K562 (cell line): Measurements from ENCODE around the gene HMX1. TPM values are rescaled to one million over a fixed set of nuclear protein-coding genes. Genes with fewer than 3 reads are reported as not detected.

Source experiments
- ARID1B ChIP-seq: fragments of 450-650 bp; IDR thresholded peaks from 2 replicates; pipeline ENCODE4 v1.6.1; 2016; ENCODE audit warnings: antibody characterized with exemption, mild to moderate bottlenecking, inconsistent platforms
- ELF1 ChIP-seq: fragments of 200-800 bp; sonication (Bioruptor generic); IDR thresholded peaks from 2 replicates; pipeline ENCODE4 v1.6.1; 2016; ENCODE audit warnings: missing genetic modification characterization, missing compliant biosample characterization
- IFI16 ChIP-seq: fragments of 250-450 bp; sonication (Bioruptor Pico); IDR thresholded peaks from 2 replicates; pipeline ENCODE4 v2.1.2; 2022; ENCODE audit warnings: mild to moderate bottlenecking, inconsistent platforms
- KDM4B ChIP-seq, 2 experiments: fragments of 450-650 bp in 1 of 2; sonication (generic) in 1 of 2; IDR thresholded peaks; 2 replicates each; pipeline ENCODE4 v1.6.1; 2016 to 2017; ENCODE audit warnings: borderline replicate concordance in 2 of 2, antibody characterized with exemption in 1 of 2, low read depth in 1 of 2, mild to moderate bottlenecking in 1 of 2
- MAFK ChIP-seq: IDR thresholded peaks from 2 replicates; pipeline ENCODE4 v1.6.1; 2011; ENCODE audit warnings: low read length, improper control_type of control experiment
- MCM3 ChIP-seq: fragments of 450-650 bp; IDR thresholded peaks from 2 replicates; pipeline ENCODE4 v1.6.1; 2016
- MXI1 ChIP-seq: IDR thresholded peaks from 2 replicates; pipeline ENCODE4 v1.6.1; 2011; ENCODE audit warnings: low read depth, mild to moderate bottlenecking, improper control_type of control experiment, low read length
- SIRT6 ChIP-seq: IDR thresholded peaks from one replicate; pipeline ENCODE4 v1.6.1; 2012; ENCODE audit warnings: low read depth, mild to moderate bottlenecking, control low read depth, inconsistent platforms, low read length, moderate library complexity
- TCF7 ChIP-seq: sonication (generic); IDR thresholded peaks from 2 replicates; pipeline ENCODE4 v1.6.1; 2016; ENCODE audit warnings: antibody characterized with exemption, borderline replicate concordance
- TOE1 ChIP-seq, 2 experiments: fragments of 450-650 bp in 1 of 2; sonication (generic) in 1 of 2; formaldehyde crosslinking in 1 of 2; IDR thresholded peaks; 2 replicates each; pipeline versions ENCODE4 v1.7.1 to v1.8.0; 2016 to 2022; ENCODE audit warnings: borderline replicate concordance in 2 of 2, mild to moderate bottlenecking in 2 of 2, antibody characterized with exemption in 1 of 2, inconsistent platforms in 1 of 2, low read depth in 1 of 2, missing genetic modification reagents in 1 of 2, moderate library complexity in 1 of 2
- YY1 ChIP-seq, 3 experiments: IDR thresholded peaks; 2 replicates each; pipeline ENCODE4 v1.6.1; 2011; ENCODE audit warnings: low read length in 2 of 3, mild to moderate bottlenecking in 2 of 3, moderate library complexity in 2 of 3, borderline replicate concordance in 1 of 3, control low read depth in 1 of 3, low read depth in 1 of 3; ENCODE audit not compliant: insufficient read depth in 3 of 3, insufficient replicate concordance in 2 of 3, control insufficient read depth in 1 of 3, insufficient read length in 1 of 3; ENCODE audit errors: extremely low read depth in 1 of 3
- ZBTB12 ChIP-seq: fragments of 250-450 bp; sonication (Bioruptor Pico); IDR thresholded peaks from 2 replicates; pipeline ENCODE4 v1.4.0; 2020
- ZBTB43 ChIP-seq: sonication (generic); formaldehyde crosslinking; IDR thresholded peaks from 2 replicates; pipeline ENCODE4 v1.8.0; 2023; ENCODE audit warnings: mild to moderate bottlenecking, missing genetic modification reagents
- ZNF217 ChIP-seq: sonication (generic); formaldehyde crosslinking; IDR thresholded peaks from 2 replicates; pipeline ENCODE4 v1.8.0; 2022; ENCODE audit warnings: mild to moderate bottlenecking, missing genetic modification reagents
- ZNF764 ChIP-seq: fragments of 250-450 bp; sonication (Bioruptor Pico); IDR thresholded peaks from 2 replicates; pipeline ENCODE4 v1.4.0; 2020; ENCODE audit warnings: low read depth, mild to moderate bottlenecking, moderate library complexity
- polyA plus RNA-seq, 8 experiments: library from polyadenylated mRNA; depleted of rRNA in 4 of 8; stranded (reverse) in 5 of 8; unstranded in 3 of 8; fragments of >200 nt; fragmentation: Nextera tagmentation in 2 of 8; fragmentation: Illumina TruSeq in 1 of 8; extraction: Ambion mirVana in 2 of 8; extraction: Trizol in 1 of 8; gene quantifications; 2 replicates each; pipeline versions ENCODE4 v1.2.1 to v1.2.3, GENCODE V29; 2011 to 2014; ENCODE audit warnings: inconsistent platforms in 1 of 8, missing spikeins in 1 of 8
- total RNA-seq, 7 experiments: library from RNA; depleted of rRNA in 6 of 7; stranded (reverse); fragments of >200 nt in 6 of 7; fragmentation: Illumina TruSeq in 2 of 7; extraction: Trizol in 2 of 7; gene quantifications; 2 replicates each; pipeline versions ENCODE4 v1.2.1 to v1.2.3, GENCODE V29; 2011 to 2021; ENCODE audit warnings: low replicate concordance in 1 of 7

The HMX1 gene
- total and polyA plus RNA-seq, 9 of the 15 experiments (the other 6 are each of a cell fraction or from before 2014, with no cell fraction given): not detected

DNA sequence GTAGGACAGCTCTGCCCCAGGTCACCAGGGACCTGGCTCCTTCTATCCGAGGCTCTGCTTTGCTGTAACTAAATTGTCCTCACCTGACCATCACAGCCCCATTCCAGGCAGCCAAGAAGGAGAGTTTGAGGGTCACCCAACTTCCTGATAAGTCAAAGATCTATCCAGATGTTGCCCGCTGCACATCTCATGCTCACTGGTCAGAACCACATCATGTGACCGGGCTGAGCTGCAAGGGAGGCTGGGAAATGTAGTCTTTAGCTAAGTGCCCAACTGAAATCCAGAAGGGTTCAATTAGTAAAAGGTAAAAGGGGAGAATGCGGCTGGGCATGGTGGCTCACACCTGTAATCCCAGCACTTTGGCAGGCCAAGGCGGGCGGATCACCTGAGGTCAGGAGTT is 18.4 kb downstream of the HMX1 start (continued):
- TF ChIP-seq ARID1B (no peak), ELF1 (tag) (no peak), TOE1 (IDR thresholded peaks at IDR 0.05; ENCODE audit: borderline replicate concordance) (peak; percentile 64; the same call in 1 of the 2 replicates), TOE1 (CRISPR knock-in tag; IDR thresholded peaks at IDR 0.05; ENCODE audit: borderline replicate concordance, low read depth) (no peak), IFI16 (CRISPR knock-in tag) (no peak), ZBTB12 (CRISPR knock-in tag) (no peak), MCM3 (no peak), ZNF764 (no peak), MXI1 (no peak), ZNF217 (no peak), SIRT6 (no peak), TCF7 (no peak), KDM4B (IDR thresholded peaks at IDR 0.05; ENCODE audit: borderline replicate concordance in 2 of 2, low read depth in 1 of 2) (no peak), ZBTB43 (no peak), YY1 (IDR thresholded peaks at IDR 0.05; ENCODE audit: borderline replicate concordance in 1 of 3, control insufficient read depth in 1 of 3, extremely low read depth in 1 of 3, insufficient read depth in 3 of 3, insufficient read length in 1 of 3, insufficient replicate concordance in 2 of 3, low read depth in 1 of 3, low read length in 2 of 3) (no peak), MAFK (no peak)
- TF ChIP-seq, all 486 proteins: peak for 9
